Ovary (tissue), 9 donors: ENCODE data around the gene ALOXE3. TPM values are rescaled to one million over a fixed set of nuclear protein-coding genes. Genes with fewer than 3 reads are reported as not detected.

Source experiments
- DNase-seq, 5 donors: peaks; one replicate each; pipeline ENCODE4 v3.0.0-alpha.2; 2019 to 2020
- H3K27ac ChIP-seq, 2 donors: fragments of 200-600 bp; one replicate each; pipeline versions ENCODE4 v1.5.1 to v1.8.0; 2019 to 2022
- H3K27me3 ChIP-seq: fragments of 200-600 bp; one replicate; pipeline ENCODE4 v1.8.0; 2022
- H3K36me3 ChIP-seq: fragments of 200-600 bp; sonication (generic); one replicate; pipeline ENCODE4 v1.5.1; 2019
- H3K4me1 ChIP-seq: one replicate; pipeline ENCODE4 v1.8.1; 2013; ENCODE audit warnings: mild to moderate bottlenecking, moderate library complexity; ENCODE audit not compliant: insufficient read depth
- H3K4me3 ChIP-seq: fragments of 200-600 bp; sonication (generic); one replicate; pipeline ENCODE4 v1.5.1; 2017
- H3K9me3 ChIP-seq, 2 donors: fragments of 200-600 bp in 1 of 2; sonication (generic) in 1 of 2; one replicate each; pipeline versions ENCODE4 v1.5.1 to v1.8.1; 2013 to 2019; ENCODE audit warnings: mild to moderate bottlenecking in 1 of 2, moderate library complexity in 1 of 2
- CTCF ChIP-seq, 3 donors: fragments of 450-650 bp in 2 of 3; fragments of 200-600 bp in 1 of 3; IDR thresholded peaks; one replicate each; pipeline versions ENCODE4 v1.5.1 to v1.8.0; 2016 to 2022; ENCODE audit warnings: antibody characterized with exemption in 3 of 3, mild to moderate bottlenecking in 1 of 3
- EP300 ChIP-seq: sonication (generic); formaldehyde crosslinking; IDR thresholded peaks from one replicate; pipeline ENCODE4 v1.6.1; 2017; ENCODE audit warnings: antibody characterized with exemption
- POLR2A ChIP-seq: fragments of 450-650 bp; IDR thresholded peaks from one replicate; pipeline ENCODE4 v1.6.1; 2017; ENCODE audit warnings: antibody characterized with exemption, mild to moderate bottlenecking, moderate library complexity
- WGBS, 3 donors: extraction: QIAGEN DNeasy Blood & Tissue Kit in 1 of 3; methylation state at CpG; one replicate each; pipeline versions ENCODE4 v1.1.5 to v1.1.7; 2013 to 2017; 5-methylcytosine and 5-hydroxymethylcytosine counted together
- intact Hi-C, 4 donors: fragments of 100-400 bp; cut with DNase I; formaldehyde crosslinking; loops; one replicate each; pipeline versions ENCODE4 v1.11.0 to v1.15.1; 2022 to 2023
- polyA plus RNA-seq, 2 donors: library from polyadenylated mRNA; stranded (reverse); fragments of 200-250 nt in 1 of 2; fragments of 350-450 nt in 1 of 2; fragmentation: Illumina TruSeq in 1 of 2; extraction: RNeasy Lipid Tissue Mini Kit (QIAGEN cat#74804) in 1 of 2; gene quantifications; one replicate each; pipeline ENCODE4 v1.2.3, GENCODE V29; 2013 to 2014
- total RNA-seq, 7 donors: library from RNA; depleted of rRNA in 2 of 7; stranded (reverse); fragments of >200 nt in 2 of 7; fragmentation: NEBNext Ultra II Directional in 3 of 7; extraction: Animal tissue kit (Norgen Biotek cat#: 25700) in 3 of 7; gene quantifications; one replicate each; pipeline versions ENCODE4 v1.1.0 to v1.2.4, GENCODE V29; 2016 to 2023
- donor health status: DM: no; HTN: no; CAD: no; lungs with moderate emphysema.
- donor health status: DM: no; HTN: no; CAD: no.
- donor health status: Bipolar disorder and iron deficiency.
- donor health status: DM: yes; HTN: yes; CAD: no.
- donor health status: DM: no; HTN: no; CAD: no.
- donor health status: DM: yes; HTN: yes; CAD: no.

ALOXE3 gene
- total and polyA plus RNA-seq, 9 donors, result 0.07 TPM; not detected in 8

- Histone ChIP-seq H3K9me3 (no peaks in the 10 kb centered on the region), H3K27me3 (no peaks in the 10 kb centered on the region), H3K36me3 (no peaks in the 10 kb centered on the region), H3K27ac (peak overlapping the region; percentile 99 to 100), H3K4me3 (peak overlapping the region; percentile 77), H3K4me1 (peaks cover 16% of the 10 kb centered on the region)
- peak in 2 of 5 donors; percentile 51 to 57 for DNase-seq
- 35 to 47% (median 37%) methylated on average over 19 of the region's 19 CpGs for WGBS, 3 donors
- no peak for TF ChIP-seq CTCF (IDR thresholded peaks at IDR 0.05)
- TF ChIP-seq EP300, result no peak
- no peak for TF ChIP-seq POLR2A
- intact Hi-C loops, result loop anchor here in 2 of 4 donors (2.0 kb wide), 3 partner anchors 23 to 57 kb away; no protein-coding TSS in a partner anchor
These were observed 43.2 kb upstream of the ALOXE3 start for GRCh38 chr17:8161289-8162232.

- TF ChIP-seq EP300 (no peak), CTCF (IDR thresholded peaks at IDR 0.05) (no peak), POLR2A (no peak)
- DNase-seq, result no peak
- H3K36me3 ChIP-seq, result no peaks in the 10 kb centered on the region
- intact Hi-C loops, result loop anchor here in 1 of 4 donors (2.0 kb wide), 1 partner anchor 22 kb away; no protein-coding TSS in a partner anchor
- H3K9me3 ChIP-seq, result no peaks in the 10 kb centered on the region
- peaks cover 16% of the 10 kb centered on the region for H3K4me1 ChIP-seq
- H3K4me3 ChIP-seq, result no peak overlapping the region
- no peaks in the 10 kb centered on the region for H3K27me3 ChIP-seq
- H3K27ac ChIP-seq, result peak overlapping the region; percentile 99 to 100
- 45 to 53% (median 49%) methylated on average over 5 of the region's 5 CpGs for WGBS, 3 donors
These were observed 42.5 kb upstream of the ALOXE3 start for GRCh38 chr17:8160741-8161221.

- Histone ChIP-seq H3K27me3 (no peaks in the 10 kb centered on the region), H3K9me3 (no peaks in the 10 kb centered on the region), H3K27ac (peak overlapping the region in 1 of 2 donors; percentile 100), H3K4me1 (peaks cover 16% of the 10 kb centered on the region), H3K4me3 (no peak overlapping the region), H3K36me3 (no peaks in the 10 kb centered on the region)
- intact Hi-C loops, result loop anchor here in 1 of 4 donors (2.0 kb wide), 1 partner anchor 21 kb away; no protein-coding TSS in a partner anchor
- 61 to 68% (median 65%) methylated on average over 3 to 4 of the region's 4 CpGs for WGBS, 3 donors
- no peak for TF ChIP-seq EP300
- no peak for TF ChIP-seq POLR2A
- no peak for DNase-seq
These were observed 41.9 kb upstream of the ALOXE3 start for GRCh38 chr17:8160224-8160577.

- H3K9me3 ChIP-seq, result no peaks in the 10 kb centered on the region
- no peaks in the 10 kb centered on the region for H3K36me3 ChIP-seq
- H3K27ac ChIP-seq, result peak overlapping the region in 1 of 2 donors; percentile 44
- 66 to 67% (median 67%) methylated on average over 4 of the region's 4 CpGs for WGBS, 3 donors
- peaks cover 13% of the 10 kb centered on the region for H3K4me1 ChIP-seq
- no peaks in the 10 kb centered on the region for H3K27me3 ChIP-seq
- intact Hi-C loops, result loop anchor here in 2 of 4 donors (2.0 to 10.0 kb wide), 2 partner anchors 21 to 315 kb away; no protein-coding TSS in a partner anchor
- DNase-seq, result peak in 1 of 5 donors; percentile 43
- TF ChIP-seq CTCF (IDR thresholded peaks at IDR 0.05), result no peak
- TF ChIP-seq EP300, result no peak
- no peak for TF ChIP-seq POLR2A
- H3K4me3 ChIP-seq, result no peak overlapping the region
These were observed 41.3 kb upstream of the ALOXE3 start for GRCh38 chr17:8159459-8160223.
